Anterior cingulate cortex (tissue), 58 donors: Measurements from ENCODE around the gene PTTG1IP.
"Not testable (repeated sequence)": the region's sequence is repeated elsewhere in the genome, so short reads cannot be mapped to it uniquely, and the experiment has no call there.

Experiments
- DNase-seq, 58 donors: peaks; one replicate each; lab custom pipeline; 2025; lab: John Stamatoyannopoulos, UW

Gene PTTG1IP

GRCh38 chr21:44834231-44834950, 39.1 kb downstream of the PTTG1IP start:
- no peak for DNase-seq

- no peak for DNase-seq
Measured at GRCh38 chr21:44833663-44834062, 39.8 kb downstream of the PTTG1IP start.

DNA sequence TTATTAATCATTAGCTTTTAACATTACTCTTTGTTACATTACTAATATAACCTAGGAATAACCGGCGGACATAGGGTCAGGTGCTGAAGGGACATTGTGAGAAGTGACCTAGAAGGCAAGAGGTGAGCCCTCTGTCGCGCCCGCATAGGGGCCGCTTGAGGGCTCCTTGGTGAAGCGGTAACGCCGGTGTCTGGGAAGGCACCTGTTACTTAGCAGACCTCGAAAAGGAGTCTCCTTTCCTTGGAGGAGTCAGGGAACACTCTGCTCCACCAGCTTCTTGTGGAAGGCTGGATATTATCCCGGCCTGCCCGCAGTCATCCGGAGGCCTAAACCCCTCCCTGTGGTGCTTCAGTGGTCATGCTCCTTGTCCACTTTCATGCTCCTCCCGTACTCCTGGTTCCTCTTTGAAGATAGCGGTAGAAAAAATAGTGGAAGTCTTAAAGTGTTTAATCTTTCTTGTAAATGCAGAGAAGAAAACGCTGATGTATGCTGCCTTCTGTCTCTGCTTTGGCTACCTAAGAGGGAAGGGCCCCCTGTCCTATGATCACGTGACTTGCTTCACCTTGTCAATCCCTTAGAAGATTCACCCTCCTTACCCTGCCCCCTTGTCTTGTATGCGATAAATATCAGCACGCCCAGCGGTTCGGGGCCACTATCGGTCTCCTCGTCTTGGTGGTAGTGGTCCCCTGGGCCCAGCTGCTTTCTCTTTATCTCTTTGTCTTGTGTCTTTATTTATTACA, 40.8 kb downstream of the PTTG1IP start:
- DNase-seq: not testable (repeated sequence)

DNA sequence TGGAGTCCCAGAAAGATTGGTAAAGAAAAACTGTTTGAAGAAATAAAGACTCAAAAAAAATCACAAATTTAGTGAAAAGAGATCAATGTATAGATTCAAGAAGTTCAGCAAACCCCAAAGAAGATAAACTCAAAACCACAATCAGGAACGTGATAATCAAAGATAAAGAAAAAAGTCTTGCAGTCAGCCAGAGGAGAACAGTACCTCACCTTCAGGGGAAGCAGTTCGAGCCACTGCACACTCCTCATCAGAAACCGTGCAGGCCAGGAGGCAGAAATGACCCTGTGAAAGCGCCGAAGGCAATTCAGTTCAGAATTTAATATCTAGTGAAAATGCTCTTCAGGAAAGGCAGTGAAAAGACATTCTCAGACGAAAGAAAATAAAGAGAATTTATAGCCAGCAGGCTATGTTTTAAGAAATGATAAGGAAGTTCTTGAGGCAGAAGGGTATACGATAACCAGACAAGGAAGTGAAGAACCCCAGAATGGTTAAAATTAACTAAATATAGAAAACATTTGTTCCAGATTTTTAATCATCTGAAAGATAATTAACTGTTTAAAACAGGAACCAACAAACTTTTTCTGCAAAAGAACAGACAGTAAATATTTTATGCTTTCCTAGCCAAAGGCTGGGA, 42.1 kb downstream of the PTTG1IP start:
- no peak for DNase-seq

GRCh38 chr21:44829507-44830092, 43.9 kb downstream of the PTTG1IP start:
- no peak for DNase-seq

DNA sequence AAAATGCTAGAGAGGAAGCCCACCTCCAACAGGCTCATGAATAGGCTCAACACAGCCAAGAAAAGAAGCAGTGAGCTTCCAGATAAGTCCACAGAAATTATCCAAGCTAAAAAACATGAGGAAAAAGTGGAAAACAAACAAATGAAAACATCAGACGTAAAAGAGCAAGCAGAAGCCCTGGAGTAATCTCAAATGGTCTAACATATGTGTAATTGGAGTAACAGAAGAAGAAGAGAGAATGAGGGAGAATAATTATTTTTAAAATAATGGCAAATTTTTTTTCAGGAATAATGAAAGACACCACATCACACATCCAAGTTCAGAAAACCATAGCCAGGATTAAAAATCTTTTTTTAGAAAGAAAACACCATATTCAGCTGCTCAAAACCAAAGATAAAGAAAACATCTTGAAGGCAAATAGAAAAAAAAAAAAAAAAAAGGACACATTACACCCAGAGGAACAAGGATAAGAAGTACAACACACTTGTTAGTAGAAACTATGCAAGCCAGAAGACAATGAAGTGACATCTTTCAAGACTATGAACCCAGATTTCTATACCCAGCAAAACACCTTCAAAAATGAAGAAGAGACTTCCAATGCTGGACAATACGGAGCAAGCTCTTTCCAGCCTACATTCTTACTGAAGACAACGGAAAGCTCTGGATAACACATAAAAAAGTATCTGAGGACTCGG, 45.0 kb downstream of the PTTG1IP start:
- DNase-seq: no peak

DNA sequence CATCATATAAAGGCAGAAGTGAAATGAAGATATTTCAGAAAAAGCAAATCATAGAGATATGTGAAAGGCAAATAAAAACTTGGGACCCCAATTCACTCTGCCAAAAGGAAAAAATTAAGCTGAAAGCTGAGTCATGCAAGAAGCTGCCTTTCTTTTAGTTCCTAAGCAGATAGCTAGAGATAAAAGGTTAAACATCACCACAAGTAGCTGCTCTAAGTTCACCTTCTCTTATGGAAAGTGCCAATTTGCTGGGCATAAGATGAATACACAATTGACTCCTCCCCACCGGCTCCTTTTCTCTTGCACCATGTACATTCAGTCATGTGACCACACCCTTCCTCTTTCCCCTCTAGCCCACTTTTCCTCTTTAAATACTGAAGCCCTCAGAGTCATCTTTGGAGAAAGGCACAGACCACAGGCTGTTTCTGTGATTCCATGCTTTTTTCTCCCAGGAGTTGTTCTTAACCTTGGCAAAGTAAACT, 50.3 kb downstream of the PTTG1IP start:
- DNase-seq: no peak

DNA sequence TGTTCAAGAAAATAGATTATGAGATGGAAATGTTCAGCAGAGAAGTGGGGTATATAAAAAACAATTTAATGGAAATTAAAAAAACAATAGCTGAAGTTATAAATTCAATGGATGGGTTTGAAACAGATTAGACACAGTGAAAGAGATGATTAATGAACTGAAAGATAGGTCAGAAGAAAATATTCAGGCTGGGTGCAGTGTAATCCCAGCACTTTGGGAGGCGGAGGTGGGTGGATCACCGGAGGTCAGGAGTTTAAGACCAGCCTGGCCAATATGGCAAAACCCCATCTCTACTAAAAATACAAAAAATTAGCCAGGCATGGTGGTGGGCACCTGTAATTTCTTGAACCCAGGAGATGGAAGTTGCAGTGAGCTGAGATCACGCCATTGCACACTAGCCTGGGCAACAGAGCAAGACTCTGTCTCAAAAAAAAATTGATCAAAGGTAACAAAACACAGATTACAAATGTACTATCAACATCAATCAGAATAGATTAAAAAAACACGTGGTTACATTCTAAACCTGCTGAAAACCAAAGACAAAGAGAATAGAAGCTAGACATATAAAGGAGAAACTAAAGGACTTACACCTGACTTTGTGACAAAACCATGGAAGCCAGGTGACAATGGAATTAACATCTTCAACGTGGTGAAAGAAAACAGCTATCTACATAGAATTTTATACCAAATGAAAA, 50.9 kb downstream of the PTTG1IP start:
- no peak for DNase-seq

- no peak for DNase-seq
Measured at GRCh38 chr21:44820851-44821250, 52.6 kb downstream of the PTTG1IP start.

- no peak for DNase-seq
Measured at GRCh38 chr21:44819283-44820243, 53.9 kb downstream of the PTTG1IP start.

GRCh38 chr21:44818640-44819011, 54.9 kb downstream of the PTTG1IP start:
- no peak for DNase-seq

- peak in 51 of 58 donors; percentile 31 to 85 (median 69) for DNase-seq
Measured at GRCh38 chr21:44817914-44818639, 55.4 kb downstream of the PTTG1IP start, which contains the start of gene SUMO3. SUMO3 (minus strand) TSS chr21:44818062; CDS start chr21:44817968, 94 bp downstream.

GRCh38 chr21:44817506-44817880, 56.0 kb downstream of the PTTG1IP start:
- peak in 55 of 58 donors; percentile 24 to 92 (median 80) for DNase-seq

GRCh38 chr21:44816761-44817505, 56.6 kb downstream of the PTTG1IP start:
- DNase-seq: no peak

DNA sequence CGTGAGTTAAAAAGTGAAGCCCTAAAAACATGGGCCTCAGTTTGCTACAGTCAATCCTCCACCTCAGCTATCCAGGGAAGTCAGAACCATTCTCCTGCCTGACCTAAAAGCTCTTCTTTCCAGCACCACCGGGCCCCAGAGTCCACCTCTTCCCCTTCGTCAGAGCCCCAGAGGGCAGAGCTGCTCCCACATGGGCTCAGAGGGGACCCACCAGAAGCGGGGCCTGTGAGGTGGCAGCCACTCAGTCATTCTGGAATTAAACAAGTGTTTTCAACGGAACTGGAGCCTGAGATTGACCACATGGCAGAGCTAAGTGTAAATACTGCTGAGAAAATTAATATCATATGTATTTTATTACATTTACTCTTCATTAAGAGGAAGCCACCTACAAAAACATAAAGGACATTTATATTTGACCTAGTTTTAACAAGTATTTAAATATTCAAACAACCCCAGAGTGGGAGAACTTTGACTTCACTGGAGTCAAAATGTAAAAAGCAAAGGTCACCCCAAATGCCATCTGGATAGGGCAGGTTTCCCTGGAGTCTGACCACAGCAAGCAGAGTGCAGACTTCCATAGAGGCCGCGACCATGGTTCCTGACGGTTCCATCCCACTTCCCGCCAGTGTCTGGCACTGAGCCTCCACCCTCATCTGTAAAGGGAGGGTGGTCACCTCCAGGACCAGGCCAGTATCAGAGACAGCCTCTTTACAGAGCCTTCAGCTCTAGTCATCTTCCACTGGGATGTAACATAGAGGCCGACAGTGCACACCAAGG, 57.5 kb downstream of the PTTG1IP start:
- no peak for DNase-seq

DNA sequence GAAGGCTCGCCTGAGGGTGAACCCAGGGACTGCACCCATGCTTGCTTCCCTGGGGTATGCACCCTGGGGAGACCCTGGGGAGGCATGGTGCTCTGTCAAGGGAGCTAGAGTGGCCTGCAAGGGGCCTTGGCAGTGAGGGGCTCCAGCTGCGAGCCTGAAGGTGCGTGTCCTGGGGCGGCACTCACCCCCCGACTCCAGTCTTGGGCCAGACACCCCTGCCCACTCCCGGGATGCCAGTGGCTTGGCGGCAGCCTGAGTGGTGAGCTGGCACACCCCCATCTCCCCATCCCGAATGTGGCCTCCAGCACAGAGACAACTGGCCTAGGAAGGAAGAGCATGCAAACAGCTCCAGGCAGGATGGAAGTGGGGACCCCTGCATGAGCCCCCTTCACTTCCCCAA, 58.3 kb downstream of the PTTG1IP start:
- DNase-seq: no peak
